HEK293 (cell line): ENCODE results near the gene ABHD4.

ENCODE experiments used
- CTCF ChIP-seq: fragments of 450-650 bp; formaldehyde crosslinking; IDR thresholded peaks from 2 replicates; pipeline ENCODE4 v1.5.1; 2016; ENCODE audit warnings: missing biosample characterization, missing genetic modification characterization
- SCRT2 ChIP-seq: fragments of 450-650 bp; formaldehyde crosslinking; IDR thresholded peaks from 2 replicates; pipeline ENCODE4 v1.5.1; 2016; ENCODE audit warnings: missing biosample characterization, missing genetic modification characterization

DNA sequence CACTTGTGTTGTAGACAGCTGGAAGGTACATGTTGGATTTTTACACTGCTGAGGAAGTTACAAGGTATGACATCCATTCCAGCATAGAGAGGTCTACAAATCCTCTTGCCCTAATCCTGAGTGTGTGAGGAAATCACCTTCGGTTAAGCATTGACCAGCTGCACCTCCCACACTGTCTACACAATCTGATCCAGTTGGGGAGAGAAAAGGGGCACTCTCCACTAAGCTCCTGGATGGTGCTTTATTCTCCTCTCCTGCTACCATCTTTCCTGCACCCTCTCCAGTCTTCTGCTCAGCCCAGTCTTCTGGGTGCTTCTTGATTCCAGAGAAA, 46.2 kb downstream of the ABHD4 start, which contains the start of gene OR6J1:
- no peak for TF ChIP-seq CTCF (tag by site-specific recombination)
- no peak for TF ChIP-seq SCRT2 (tag by site-specific recombination)
